Measurements from ENCODE around the gene GREM2.

GREM2 gene

GRCh38 chr1:240589585-240590110 lies 22.3 kb downstream of the GREM2 start:
- no peaks in the 10 kb centered on the region for H3K27me3 ChIP-seq
- H3K27ac ChIP-seq = no peak overlapping the region
- no peaks in the 10 kb centered on the region for H3K9me3 ChIP-seq
- H3K36me3 ChIP-seq = no peaks in the 10 kb centered on the region
- TF ChIP-seq CTCF (IDR thresholded peaks at IDR 0.05) = no peak
- H3K4me3 ChIP-seq = no peak overlapping the region
- DNase-seq = no peak
- intact Hi-C loops (cut with DNase I; ENCODE audit: low total_unique reads) = no loop called here
- H3K4me1 ChIP-seq = no peaks in the 10 kb centered on the region

- no peak overlapping the region for H3K27ac ChIP-seq
- intact Hi-C loops (cut with DNase I; ENCODE audit: low total_unique reads) = no loop called here
- no peak for DNase-seq
- no peaks in the 10 kb centered on the region for H3K4me1 ChIP-seq
- H3K27me3 ChIP-seq = no peaks in the 10 kb centered on the region
- H3K36me3 ChIP-seq = no peaks in the 10 kb centered on the region
- no peak overlapping the region for H3K4me3 ChIP-seq
- H3K9me3 ChIP-seq = no peaks in the 10 kb centered on the region
- no peak for TF ChIP-seq CTCF (IDR thresholded peaks at IDR 0.05)
Observed at GRCh38 chr1:240586006-240586405, 25.9 kb downstream of the GREM2 start.

- H3K4me3 ChIP-seq = no peak overlapping the region
- no peaks in the 10 kb centered on the region for H3K36me3 ChIP-seq
- H3K27ac ChIP-seq = no peak overlapping the region
- no peaks in the 10 kb centered on the region for H3K4me1 ChIP-seq
- intact Hi-C loops (cut with DNase I; ENCODE audit: low total_unique reads) = no loop called here
- no peak for DNase-seq
- no peak for TF ChIP-seq CTCF (IDR thresholded peaks at IDR 0.05)
- no peaks in the 10 kb centered on the region for H3K27me3 ChIP-seq
- H3K9me3 ChIP-seq = no peaks in the 10 kb centered on the region
Observed at GRCh38 chr1:240582953-240583352, 29.0 kb downstream of the GREM2 start.

- intact Hi-C loops (cut with DNase I; ENCODE audit: low total_unique reads) = no loop called here
- no peak for DNase-seq
- no peak for TF ChIP-seq CTCF (IDR thresholded peaks at IDR 0.05)
- Histone ChIP-seq H3K4me3 (no peak overlapping the region), H3K27ac (no peak overlapping the region), H3K36me3 (no peaks in the 10 kb centered on the region), H3K9me3 (no peaks in the 10 kb centered on the region), H3K4me1 (no peaks in the 10 kb centered on the region), H3K27me3 (no peaks in the 10 kb centered on the region)
Observed at GRCh38 chr1:240579511-240579910, 32.4 kb downstream of the GREM2 start.

- DNase-seq = no peak
- intact Hi-C loops (cut with DNase I; ENCODE audit: low total_unique reads) = no loop called here
- H3K36me3 ChIP-seq = no peaks in the 10 kb centered on the region
- no peak overlapping the region for H3K27ac ChIP-seq
- H3K4me3 ChIP-seq = no peak overlapping the region
- H3K27me3 ChIP-seq = no peaks in the 10 kb centered on the region
- no peaks in the 10 kb centered on the region for H3K9me3 ChIP-seq
- TF ChIP-seq CTCF (IDR thresholded peaks at IDR 0.05) = no peak
- no peaks in the 10 kb centered on the region for H3K4me1 ChIP-seq
Observed at GRCh38 chr1:240577095-240577494, 34.9 kb downstream of the GREM2 start.
